ENCODE results near the gene ARSK. TPM values are rescaled to one million over a fixed set of nuclear protein-coding genes. Genes with fewer than 3 reads are reported as not detected.
A peak's percentile ranks its signal among the peaks of the same experiment; 100 is the strongest.

The ARSK gene
- total RNA-seq, 2 donors from 2014 or later, result 4.3 to 6.2 TPM

GRCh38 chr5:95615164-95615467, 60.2 kb downstream of the ARSK start:
- ATAC-seq, result no peak
- H3K27ac ChIP-seq, result no peak overlapping the region
- TF ChIP-seq CTCF (IDR thresholded peaks at IDR 0.05) (no peak), POLR2A (IDR thresholded peaks at IDR 0.05) (no peak)
- no peaks in the 10 kb centered on the region for H3K36me3 ChIP-seq (replicated peaks in 1 of 2; ENCODE audit: insufficient read depth in 1 of 2, low read depth in 2 of 2)
- H3K4me3 ChIP-seq, result no peak overlapping the region
- WGBS, 2 donors, result 83 to 86% methylated on average over 1 of the region's 1 CpG
- peaks cover 45% of the 10 kb centered on the region for H3K4me1 ChIP-seq
- H3K27me3 ChIP-seq, result no peaks in the 10 kb centered on the region
- DNase-seq, result no peak
- H3K9me3 ChIP-seq, result no peaks in the 10 kb centered on the region
- intact Hi-C loops (cut with DNase I), result no loop called here

- WGBS, 2 donors, result 86 to 91% methylated on average over 5 of the region's 5 CpGs
- Histone ChIP-seq H3K4me3 (no peak overlapping the region), H3K4me1 (peaks cover 56% of the 10 kb centered on the region), H3K9me3 (no peaks in the 10 kb centered on the region), H3K36me3 (replicated peaks in 1 of 2; ENCODE audit: insufficient read depth in 1 of 2, low read depth in 2 of 2) (no peaks in the 10 kb centered on the region), H3K27ac (no peak overlapping the region), H3K27me3 (no peaks in the 10 kb centered on the region)
- ATAC-seq (no peak), DNase-seq (no peak)
- TF ChIP-seq CTCF (IDR thresholded peaks at IDR 0.05), result no peak
- intact Hi-C loops (cut with DNase I), result no loop called here
Measured at GRCh38 chr5:95617057-95617456, 62.2 kb downstream of the ARSK start.

GRCh38 chr5:95619096-95619495, 64.2 kb downstream of the ARSK start:
- Histone ChIP-seq H3K36me3 (replicated peaks in 1 of 2; ENCODE audit: insufficient read depth in 1 of 2, low read depth in 2 of 2) (no peaks in the 10 kb centered on the region), H3K4me1 (peaks cover 64% of the 10 kb centered on the region), H3K9me3 (no peaks in the 10 kb centered on the region), H3K27ac (peak overlapping the region in 1 of 4 donors; percentile 92), H3K27me3 (no peaks in the 10 kb centered on the region), H3K4me3 (no peak overlapping the region)
- intact Hi-C loops (cut with DNase I), result no loop called here
- no peak for DNase-seq
- ATAC-seq, result no peak
- TF ChIP-seq CTCF (IDR thresholded peaks at IDR 0.05) (no peak), POLR2A (IDR thresholded peaks at IDR 0.05) (no peak)
- WGBS, 2 donors, result 72 to 89% methylated on average over 4 of the region's 4 CpGs

- DNase-seq (no peak), ATAC-seq (no peak)
- no peak for TF ChIP-seq CTCF (IDR thresholded peaks at IDR 0.05)
- no peak for TF ChIP-seq POLR2A (IDR thresholded peaks at IDR 0.05)
- H3K4me1 ChIP-seq, result peaks cover 65% of the 10 kb centered on the region
- no peaks in the 10 kb centered on the region for H3K9me3 ChIP-seq
- intact Hi-C loops (cut with DNase I), result no loop called here
- H3K27ac ChIP-seq, result peak overlapping the region; percentile 92 to 99 (median 97)
- 6% methylated on average over 18 to 19 of the region's 19 CpGs for WGBS, 2 donors
- H3K4me3 ChIP-seq, result peak overlapping the region; percentile 14 to 61
- H3K27me3 ChIP-seq, result no peaks in the 10 kb centered on the region
- no peaks in the 10 kb centered on the region for H3K36me3 ChIP-seq (replicated peaks in 1 of 2; ENCODE audit: insufficient read depth in 1 of 2, low read depth in 2 of 2)
Measured at GRCh38 chr5:95619514-95620029, 64.7 kb downstream of the ARSK start.

GRCh38 chr5:95620030-95620869, 65.3 kb downstream of the ARSK start, which contains the start of gene GPR150:
TSS of gene GPR150 (plus strand) at chr5:95620087. CDS start at chr5:95620276, 189 bp downstream.
- Histone ChIP-seq H3K27me3 (no peaks in the 10 kb centered on the region), H3K4me3 (peak within 1 kb of the TSS; percentile 35 to 61), H3K4me1 (peaks cover 65% of the 10 kb centered on the region), H3K36me3 (replicated peaks in 1 of 2; ENCODE audit: insufficient read depth in 1 of 2, low read depth in 2 of 2) (no peaks in the 10 kb centered on the region), H3K27ac (peak within 1 kb of the TSS; percentile 92 to 99 (median 97)), H3K9me3 (no peaks in the 10 kb centered on the region)
- TF ChIP-seq CTCF (IDR thresholded peaks at IDR 0.05) (peak in 4 of 7 experiments; percentile 12 to 30 (median 20)), POLR2A (IDR thresholded peaks at IDR 0.05) (peak; percentile 61 to 64 (median 62))
- 0 to 1% methylated on average over 31 to 83 of the region's 85 CpGs for WGBS, 2 donors
- DNase-seq, result peak; percentile 74 to 82 (median 80)
- intact Hi-C loops (cut with DNase I), result no loop called here
- ATAC-seq, result peak; percentile 63
